Chondrocyte (in vitro differentiated cells): Measurements from ENCODE around the gene P2RY6. TPM values are rescaled to one million over a fixed set of nuclear protein-coding genes. Genes with fewer than 3 reads are reported as not detected.
A peak's percentile ranks its signal among the peaks of the same experiment; 100 is the strongest.

Experiments used
- DNase-seq: peaks from one replicate; pipeline ENCODE4 v3.0.0; 2021; ENCODE audit warnings: mixed read lengths, low spot score
- H3K27ac Mint-ChIP-seq: one replicate; pipeline ENCODE4 v1.8.0; 2021; ENCODE audit warnings: mild to moderate bottlenecking, moderate library complexity, mixed read lengths; ENCODE audit not compliant: unreplicated experiment
- H3K27me3 Mint-ChIP-seq: 2 replicates; pipeline ENCODE4 v1.8.0; 2021; ENCODE audit warnings: low read depth, mixed read lengths
- H3K36me3 Mint-ChIP-seq: 2 replicates; pipeline ENCODE4 v1.8.0; 2021; ENCODE audit warnings: low read depth, mixed read lengths
- H3K4me1 Mint-ChIP-seq: 2 replicates; pipeline ENCODE4 v1.8.0; 2021; ENCODE audit warnings: low read depth, mild to moderate bottlenecking, mixed read lengths
- H3K4me3 Mint-ChIP-seq: one replicate; pipeline ENCODE4 v1.8.0; 2021; ENCODE audit warnings: mild to moderate bottlenecking, moderate library complexity, mixed read lengths; ENCODE audit not compliant: unreplicated experiment
- H3K9me3 Mint-ChIP-seq: 2 replicates; pipeline ENCODE4 v1.8.0; 2021; ENCODE audit warnings: low read depth, mixed read lengths
- total RNA-seq: library from RNA; stranded (reverse); gene quantifications from 3 replicates; pipeline ENCODE4 v1.2.1, GENCODE V29; 2021
- TF ChIP-seq, protein P1 (sequence below): fragments of 200-600 bp; sonication (generic); IDR thresholded peaks from 2 replicates; pipeline ENCODE4 v1.5.0; 2021; ENCODE audit warnings: antibody characterized with exemption, mild to moderate bottlenecking, moderate library complexity

P2RY6 gene
- total RNA-seq, 1 donor from 2014 or later: 0.20 TPM

DNA sequence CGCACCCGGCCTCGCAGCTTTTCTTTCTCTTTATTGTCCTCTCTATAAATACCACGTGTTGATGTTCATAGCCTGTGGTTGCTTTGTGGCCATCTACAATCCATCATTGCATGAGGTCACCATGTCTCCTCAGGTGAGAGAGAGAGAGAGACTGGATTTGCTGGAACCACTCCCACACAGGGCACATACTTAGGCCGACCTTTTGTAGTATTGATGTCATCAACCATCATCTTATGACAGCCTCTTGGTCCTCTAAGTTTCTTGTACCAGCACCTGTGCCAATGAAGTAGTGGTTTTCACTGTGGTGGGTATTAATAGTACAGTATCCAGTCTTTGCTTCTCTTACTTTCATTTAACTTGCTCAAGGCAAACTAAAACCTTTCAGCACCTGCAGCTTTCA is 22.8 kb upstream of the P2RY6 start:
- no peak for DNase-seq
- no peaks in the 10 kb centered on the region for H3K9me3 Mint-ChIP-seq
- no peaks in the 10 kb centered on the region for H3K27me3 Mint-ChIP-seq
- H3K4me3 Mint-ChIP-seq: no peak overlapping the region
- no peaks in the 10 kb centered on the region for H3K36me3 Mint-ChIP-seq
- no peak overlapping the region for H3K27ac Mint-ChIP-seq
- TF ChIP-seq, protein P1, sequence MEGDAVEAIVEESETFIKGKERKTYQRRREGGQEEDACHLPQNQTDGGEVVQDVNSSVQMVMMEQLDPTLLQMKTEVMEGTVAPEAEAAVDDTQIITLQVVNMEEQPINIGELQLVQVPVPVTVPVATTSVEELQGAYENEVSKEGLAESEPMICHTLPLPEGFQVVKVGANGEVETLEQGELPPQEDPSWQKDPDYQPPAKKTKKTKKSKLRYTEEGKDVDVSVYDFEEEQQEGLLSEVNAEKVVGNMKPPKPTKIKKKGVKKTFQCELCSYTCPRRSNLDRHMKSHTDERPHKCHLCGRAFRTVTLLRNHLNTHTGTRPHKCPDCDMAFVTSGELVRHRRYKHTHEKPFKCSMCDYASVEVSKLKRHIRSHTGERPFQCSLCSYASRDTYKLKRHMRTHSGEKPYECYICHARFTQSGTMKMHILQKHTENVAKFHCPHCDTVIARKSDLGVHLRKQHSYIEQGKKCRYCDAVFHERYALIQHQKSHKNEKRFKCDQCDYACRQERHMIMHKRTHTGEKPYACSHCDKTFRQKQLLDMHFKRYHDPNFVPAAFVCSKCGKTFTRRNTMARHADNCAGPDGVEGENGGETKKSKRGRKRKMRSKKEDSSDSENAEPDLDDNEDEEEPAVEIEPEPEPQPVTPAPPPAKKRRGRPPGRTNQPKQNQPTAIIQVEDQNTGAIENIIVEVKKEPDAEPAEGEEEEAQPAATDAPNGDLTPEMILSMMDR: no peak
- peaks cover 10% of the 10 kb centered on the region for H3K4me1 Mint-ChIP-seq

- TF ChIP-seq, protein P1: no peak
- no peak for DNase-seq
- H3K4me1 Mint-ChIP-seq: peaks cover 10% of the 10 kb centered on the region
- no peak overlapping the region for H3K27ac Mint-ChIP-seq
- H3K4me3 Mint-ChIP-seq: no peak overlapping the region
- no peaks in the 10 kb centered on the region for H3K36me3 Mint-ChIP-seq
- no peaks in the 10 kb centered on the region for H3K9me3 Mint-ChIP-seq
- H3K27me3 Mint-ChIP-seq: no peaks in the 10 kb centered on the region
Measured at GRCh38 chr11:73249853-73250783, 22.0 kb upstream of the P2RY6 start.

DNA sequence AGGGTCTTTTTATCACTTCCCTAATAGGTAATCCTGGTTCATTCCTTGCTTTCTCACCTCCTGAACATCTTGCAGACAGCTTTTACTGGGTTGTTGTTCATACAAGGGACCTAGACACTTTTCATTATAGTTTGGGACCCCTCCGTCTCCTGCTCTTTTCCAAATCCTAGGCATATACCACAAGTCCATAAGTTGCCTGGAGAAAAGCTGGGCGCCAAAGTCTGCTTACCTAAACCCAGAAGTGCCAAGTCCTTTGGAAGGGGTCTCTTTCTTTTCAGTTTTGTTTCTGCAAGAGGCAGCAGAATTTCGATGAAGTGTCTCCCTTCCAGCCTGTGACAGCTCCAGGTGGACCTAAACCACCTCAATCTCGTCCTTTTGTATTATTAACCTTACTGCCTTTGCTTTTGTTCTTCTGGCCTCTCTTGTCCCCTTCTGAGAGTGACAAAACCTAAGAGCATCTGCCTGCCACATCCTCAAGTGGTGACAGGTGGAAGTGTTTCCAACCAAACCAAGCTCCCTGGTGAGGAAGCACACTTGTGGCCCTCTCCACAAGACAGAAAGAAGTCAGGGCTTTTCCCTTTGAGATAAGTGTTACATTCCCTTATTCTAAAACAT is 19.5 kb upstream of the P2RY6 start:
- Mint-ChIP-seq H3K27ac (no peak overlapping the region), H3K4me1 (peaks cover 7% of the 10 kb centered on the region), H3K27me3 (no peaks in the 10 kb centered on the region), H3K4me3 (no peak overlapping the region), H3K9me3 (no peaks in the 10 kb centered on the region), H3K36me3 (no peaks in the 10 kb centered on the region)
- TF ChIP-seq, protein P1: peak; percentile 25
- no peak for DNase-seq

DNA sequence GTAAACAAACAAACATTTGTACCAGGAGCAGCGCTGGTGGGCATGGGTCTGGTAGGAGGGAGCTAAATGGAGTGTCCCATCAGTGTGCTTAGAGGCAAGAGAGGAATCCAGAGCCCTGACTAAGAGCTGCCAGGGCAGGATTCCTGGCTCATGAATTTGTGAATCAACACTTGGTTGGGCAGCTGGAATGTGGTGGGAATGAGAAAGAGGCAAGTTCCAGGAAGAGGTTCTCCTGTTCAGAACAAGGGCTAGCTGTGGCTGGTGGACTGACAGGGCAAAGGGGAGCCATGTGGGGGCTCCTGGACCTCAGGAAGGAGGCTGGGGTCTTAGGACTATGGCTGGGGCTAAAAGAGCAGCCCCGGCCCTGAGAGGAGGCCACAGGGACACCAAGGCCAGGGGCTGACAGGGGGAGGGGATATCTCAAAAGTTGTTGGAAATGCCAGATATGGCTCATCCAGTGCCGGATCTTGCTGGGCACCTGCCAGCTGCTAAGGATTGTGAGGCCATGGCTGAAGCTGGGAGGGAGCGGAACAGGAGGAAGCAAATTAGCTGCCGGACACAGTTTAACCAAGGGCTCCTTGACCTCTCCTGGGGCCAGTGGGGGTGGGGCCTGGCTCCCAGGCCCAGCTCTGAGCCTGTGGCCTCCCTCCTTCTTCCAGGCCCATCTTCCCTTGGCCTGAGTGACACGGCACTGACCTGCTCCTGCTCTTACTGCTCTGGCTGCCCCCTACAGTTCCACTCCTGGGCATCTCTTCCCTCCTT is 14.6 kb upstream of the P2RY6 start:
- H3K27me3 Mint-ChIP-seq: no peaks in the 10 kb centered on the region
- TF ChIP-seq, protein P1: no peak
- no peak for DNase-seq
- H3K9me3 Mint-ChIP-seq: no peaks in the 10 kb centered on the region
- peaks cover 13% of the 10 kb centered on the region for H3K4me1 Mint-ChIP-seq
- H3K36me3 Mint-ChIP-seq: no peaks in the 10 kb centered on the region
- H3K27ac Mint-ChIP-seq: peak overlapping the region; percentile 100
- no peak overlapping the region for H3K4me3 Mint-ChIP-seq
